HG02840 (cell line): ENCODE data around the gene OSBPL10.

Source experiments
- ATAC-seq: cut with Tn5 transposase; IDR thresholded peaks from one replicate; pipeline ENCODE4 v1.9.1; 2021; ENCODE audit warnings: mild to moderate bottlenecking, moderate library complexity, moderate number of reproducible peaks; ENCODE audit not compliant: unreplicated experiment, low FRiP score

OSBPL10 gene

DNA sequence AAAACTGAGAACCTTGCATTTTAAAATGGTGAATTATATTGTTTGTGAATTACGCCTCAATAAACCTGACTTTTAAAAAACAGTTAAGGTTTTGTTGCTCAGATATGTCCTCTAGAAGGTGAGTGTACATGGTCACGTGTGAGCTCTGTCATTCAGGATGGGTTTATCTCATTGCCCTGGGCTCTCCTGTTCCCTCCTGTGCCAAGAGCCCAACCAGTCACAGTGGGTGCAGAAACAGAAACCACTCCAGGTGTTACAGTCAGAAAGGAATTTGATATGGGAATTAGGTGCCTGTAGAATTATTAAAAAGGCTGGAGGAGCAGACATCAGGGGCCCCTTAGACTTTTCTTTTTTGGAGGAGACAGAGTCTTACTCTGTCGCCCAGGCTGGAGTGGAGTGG lies 252.0 kb downstream of the OSBPL10 start:
- ATAC-seq = no peak

DNA sequence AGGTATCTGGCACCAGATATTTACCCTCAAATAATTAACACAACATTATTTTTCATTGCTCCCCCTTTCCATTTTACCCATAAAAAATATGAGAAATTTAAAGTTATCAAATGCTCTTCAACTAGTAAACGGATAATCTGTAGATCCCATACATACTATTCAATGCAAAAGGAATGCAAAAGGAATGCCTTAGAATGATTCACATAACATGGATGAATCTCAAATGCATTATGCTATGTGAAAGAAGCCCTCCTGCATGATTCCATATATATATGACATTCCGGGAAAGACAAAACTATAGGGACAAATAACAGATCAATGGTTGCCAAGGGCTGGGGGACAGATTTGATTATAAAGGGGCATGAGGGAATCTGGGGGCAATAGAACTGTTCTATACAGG lies 252.7 kb downstream of the OSBPL10 start:
- ATAC-seq = no peak

DNA sequence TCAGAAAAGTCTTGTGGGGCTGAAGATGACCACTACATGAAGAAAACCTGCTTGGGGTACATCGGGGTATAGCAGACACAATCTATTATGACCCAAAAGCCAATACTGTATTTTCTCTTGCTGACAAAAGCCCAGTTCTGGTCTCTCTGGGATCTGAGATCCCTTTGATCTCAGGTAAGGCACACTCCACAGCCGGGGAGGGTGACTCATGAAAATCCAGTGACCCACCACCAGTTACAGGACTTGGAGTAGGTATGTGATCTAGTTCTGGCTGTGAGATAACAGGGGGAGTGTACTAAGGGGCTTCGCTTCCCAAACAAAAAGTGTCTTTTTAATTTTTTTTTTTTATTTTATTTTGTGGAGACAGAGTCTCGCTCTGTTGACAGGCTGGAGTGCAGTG lies 255.1 kb downstream of the OSBPL10 start:
- ATAC-seq = no peak

DNA sequence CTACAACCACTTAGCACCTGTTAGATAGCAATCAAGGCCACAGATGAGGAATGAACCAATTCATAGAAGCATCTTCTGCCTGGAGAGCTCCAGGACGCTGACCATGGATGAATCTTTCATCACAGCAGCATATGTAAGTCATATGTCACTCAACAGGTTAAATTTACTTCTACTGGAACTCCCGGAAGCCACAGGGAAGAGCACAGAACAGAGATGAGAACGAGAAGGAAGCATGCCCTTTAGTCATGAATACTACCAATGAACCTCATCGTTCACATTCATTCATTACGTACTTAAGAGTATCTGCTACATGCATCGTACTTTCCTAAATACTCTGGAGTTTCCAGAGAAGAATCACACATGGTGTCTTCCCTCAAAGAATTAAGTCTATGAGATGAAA lies 255.5 kb downstream of the OSBPL10 start:
- ATAC-seq = no peak

DNA sequence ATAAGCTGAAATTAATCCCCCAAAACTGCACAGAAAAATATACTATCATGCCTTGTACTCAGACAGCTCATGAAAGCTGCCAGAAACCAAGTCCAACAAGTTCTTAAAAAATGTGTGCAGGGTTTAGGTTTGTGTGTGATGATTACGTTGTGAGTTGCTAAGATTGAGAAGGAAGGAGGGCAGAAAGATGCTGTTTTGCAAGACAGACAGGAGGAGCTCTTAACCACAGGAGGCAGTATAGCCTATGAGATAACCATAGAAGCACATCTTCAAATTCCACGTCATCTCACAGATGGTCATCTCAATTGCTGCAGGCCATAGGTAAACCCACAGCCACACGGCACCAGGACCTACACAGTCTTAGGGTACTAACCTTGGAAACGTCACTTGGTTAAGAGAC lies 256.4 kb downstream of the OSBPL10 start:
- ATAC-seq = no peak

DNA sequence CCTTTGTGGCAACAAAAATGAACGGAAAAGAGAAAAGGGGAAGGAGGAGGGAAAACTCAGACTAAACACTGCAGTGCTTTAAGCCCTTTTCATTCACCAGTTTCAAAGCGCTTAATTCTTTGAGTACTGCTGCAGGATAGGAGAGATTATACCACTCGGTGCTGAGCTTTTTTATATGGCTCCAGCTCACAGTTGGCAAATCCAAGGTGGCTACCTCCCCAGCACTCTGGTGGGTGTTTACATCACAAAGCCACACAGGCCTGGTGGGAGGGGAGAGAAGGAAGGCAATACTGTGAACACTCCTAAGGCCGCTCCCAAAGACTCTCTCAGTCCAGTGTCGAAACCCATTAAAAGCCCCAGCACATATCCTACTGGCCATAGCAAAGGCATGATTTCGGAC lies 256.9 kb downstream of the OSBPL10 start:
- no peak for ATAC-seq

DNA sequence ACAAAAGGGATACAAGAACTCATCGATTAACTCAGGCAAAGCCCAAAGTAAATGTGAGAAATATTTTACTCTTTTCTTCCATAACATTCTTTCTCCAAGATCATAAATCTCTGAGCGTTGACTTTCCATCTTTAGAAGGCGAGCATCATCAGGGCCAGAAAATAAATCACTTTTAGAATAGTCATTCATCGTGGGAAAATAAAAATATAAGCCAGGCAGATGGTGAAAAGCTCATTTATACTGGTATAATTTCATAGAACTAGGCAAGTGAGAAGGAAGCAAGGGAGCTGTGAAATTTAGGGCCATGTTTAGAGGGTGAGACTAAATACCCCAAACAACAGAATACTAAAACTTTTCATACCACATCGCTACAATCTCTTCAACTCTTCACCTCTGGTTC lies 257.4 kb downstream of the OSBPL10 start:
- ATAC-seq = no peak

DNA sequence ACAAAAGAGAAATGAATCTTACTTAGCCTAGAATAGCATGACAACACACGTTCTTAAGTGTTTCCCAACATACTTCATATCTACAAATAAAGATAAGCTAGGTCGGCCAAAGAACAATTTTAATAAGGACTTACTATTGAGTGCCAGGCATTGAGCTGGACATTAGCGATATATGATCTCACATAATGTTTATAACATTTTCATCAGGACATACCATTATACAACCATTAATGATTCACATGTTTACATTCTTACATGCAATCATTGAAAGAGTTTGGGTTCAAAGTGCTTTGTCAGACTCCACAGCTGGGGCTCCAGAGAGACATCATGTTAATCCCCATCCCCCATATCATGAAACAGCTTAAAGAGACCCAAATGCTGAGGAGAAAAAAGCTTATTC lies 259.4 kb downstream of the OSBPL10 start:
- ATAC-seq = no peak

DNA sequence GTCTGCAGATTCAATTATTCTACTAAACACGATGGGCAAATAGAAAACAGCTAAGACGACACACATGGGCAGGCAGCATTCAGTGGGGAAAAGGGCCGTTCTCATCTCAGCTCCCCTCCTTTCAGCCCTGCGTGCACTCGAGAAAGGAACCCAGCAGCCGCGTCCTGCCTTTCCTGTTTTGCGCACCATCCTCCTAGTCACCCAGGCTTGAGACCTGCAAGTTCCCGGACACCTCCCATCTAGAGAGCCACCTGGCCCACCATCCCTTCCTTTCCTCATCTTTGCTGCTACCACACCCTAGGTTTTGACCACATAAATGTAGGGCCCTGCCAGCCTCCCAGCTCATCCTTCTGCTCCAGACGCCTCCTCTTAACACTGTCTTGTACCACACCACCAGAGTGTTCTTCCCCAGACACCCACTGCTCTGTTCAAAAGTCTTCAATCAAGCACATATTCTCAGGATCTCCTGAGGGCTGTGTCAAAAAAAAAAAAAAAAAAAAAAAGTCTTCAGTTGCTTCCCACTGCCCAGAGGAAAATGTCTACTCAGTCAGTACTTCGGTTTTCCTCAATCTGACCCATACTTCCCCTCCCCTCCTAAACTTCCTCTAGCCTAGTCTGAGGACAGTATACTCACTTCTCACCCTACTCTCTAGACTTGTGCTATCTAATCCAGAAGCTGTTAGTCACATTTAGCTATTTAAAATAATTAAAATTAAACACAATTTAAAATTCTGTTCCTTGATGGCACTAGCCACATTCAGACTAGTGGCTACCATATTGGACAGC lies 266.4 kb downstream of the OSBPL10 start:
- no peak for ATAC-seq

DNA sequence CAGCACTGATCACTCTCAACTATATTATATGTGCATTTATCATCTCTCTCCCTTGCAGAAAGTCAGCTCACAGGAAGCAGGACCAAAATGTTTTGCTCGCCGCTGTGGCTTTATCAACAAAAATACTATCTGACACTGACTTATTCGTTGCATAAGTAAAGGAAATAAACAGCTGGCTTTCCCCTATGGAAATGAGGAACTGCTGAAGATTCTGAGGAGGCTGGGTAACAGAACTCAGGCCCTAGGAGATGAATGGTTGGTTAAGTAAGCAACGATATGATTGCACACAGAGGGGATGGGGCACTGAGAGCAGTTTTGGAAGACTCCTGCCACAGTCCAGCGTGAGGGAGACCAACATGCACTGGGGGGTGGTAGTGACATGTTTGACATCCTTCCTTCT lies 267.2 kb downstream of the OSBPL10 start:
- no peak for ATAC-seq

DNA sequence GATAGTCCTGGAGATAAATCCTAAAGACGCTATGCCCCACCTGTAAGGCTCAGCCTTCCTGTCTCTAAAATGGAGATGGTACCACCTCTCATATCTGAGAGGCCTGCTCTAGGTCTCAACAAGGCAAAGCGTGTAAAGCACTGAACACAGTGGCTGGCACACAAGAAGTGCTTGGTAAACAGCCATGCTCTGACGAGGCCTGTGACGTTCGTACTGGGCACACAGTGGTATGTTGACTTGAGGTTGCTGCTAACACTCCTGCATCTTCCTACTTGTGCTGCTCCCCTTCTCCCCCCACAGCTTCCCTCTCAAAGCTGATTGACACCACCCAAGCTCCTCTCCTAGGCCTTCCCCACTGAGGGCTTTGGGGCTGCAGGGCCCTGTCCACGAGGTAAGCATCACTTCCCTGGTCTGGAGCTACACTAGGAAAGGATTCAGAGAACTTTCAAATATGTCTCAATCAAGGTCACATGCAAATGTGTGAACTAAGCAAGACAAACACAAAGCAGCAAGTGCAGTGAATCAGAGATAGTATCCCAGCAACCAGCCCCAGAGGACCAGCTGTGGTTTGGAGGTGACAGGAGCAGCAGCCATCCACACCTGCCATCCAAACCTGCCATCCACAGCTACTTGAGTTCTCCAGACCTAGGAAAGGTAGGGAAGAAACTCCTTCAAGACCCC lies 270.8 kb downstream of the OSBPL10 start:
- no peak for ATAC-seq

DNA sequence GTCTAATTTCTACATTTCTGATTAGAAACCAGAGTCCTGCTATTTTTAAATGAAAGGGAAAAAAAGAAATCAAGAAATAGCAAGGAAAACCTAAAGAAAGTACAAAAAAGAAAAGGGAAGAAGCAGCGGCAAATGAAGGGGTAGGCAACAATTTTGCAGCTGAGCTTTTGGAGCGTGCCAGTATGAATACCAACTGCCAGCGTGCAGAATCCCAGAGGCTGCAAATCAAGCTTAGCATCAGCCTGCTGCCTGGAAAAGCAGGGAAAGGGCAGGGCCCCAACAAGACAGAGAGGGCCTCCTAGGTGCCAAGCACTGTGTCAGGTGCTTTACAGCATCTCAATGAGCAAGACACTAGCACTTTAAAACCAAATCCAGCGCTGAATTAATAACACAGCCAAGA lies 271.5 kb downstream of the OSBPL10 start:
- no peak for ATAC-seq

DNA sequence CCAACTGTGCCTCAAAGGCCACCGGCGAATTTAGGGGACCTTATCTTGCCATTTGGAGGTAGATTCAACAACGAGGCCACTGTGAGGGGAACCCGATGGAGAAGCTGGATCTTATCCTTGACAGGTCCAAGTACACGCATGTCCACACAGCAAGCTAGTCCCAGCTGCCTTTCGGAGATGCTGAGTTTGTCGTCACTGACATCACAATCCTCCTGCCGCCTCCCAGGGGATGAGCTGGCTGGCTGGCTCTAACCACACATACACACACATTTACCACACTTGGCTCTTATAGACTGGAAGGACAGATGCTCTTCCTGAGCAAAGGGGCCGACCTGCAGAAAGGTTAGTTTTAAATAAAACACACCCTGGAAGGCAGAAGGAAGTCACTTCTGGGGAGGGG lies 272.1 kb downstream of the OSBPL10 start:
- ATAC-seq = no peak

DNA sequence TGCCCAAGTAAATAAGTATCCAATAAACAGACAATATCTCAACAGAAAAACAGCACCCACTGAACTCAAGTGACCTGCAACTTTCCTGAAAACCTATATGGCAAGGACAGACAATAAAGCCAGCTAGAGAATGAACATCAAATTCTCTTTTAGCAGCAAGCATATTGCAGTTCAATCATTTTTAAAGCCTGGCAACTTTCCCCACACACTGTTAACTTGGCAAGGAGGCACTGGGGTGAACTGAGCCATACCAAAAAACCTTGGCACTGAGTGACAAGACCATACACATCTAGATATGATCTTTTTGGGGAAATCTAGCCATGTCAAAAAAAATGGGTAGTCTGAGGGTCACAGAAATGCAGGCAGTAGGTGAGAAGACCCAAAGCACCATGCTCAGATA lies 273.8 kb downstream of the OSBPL10 start:
- no peak for ATAC-seq

DNA sequence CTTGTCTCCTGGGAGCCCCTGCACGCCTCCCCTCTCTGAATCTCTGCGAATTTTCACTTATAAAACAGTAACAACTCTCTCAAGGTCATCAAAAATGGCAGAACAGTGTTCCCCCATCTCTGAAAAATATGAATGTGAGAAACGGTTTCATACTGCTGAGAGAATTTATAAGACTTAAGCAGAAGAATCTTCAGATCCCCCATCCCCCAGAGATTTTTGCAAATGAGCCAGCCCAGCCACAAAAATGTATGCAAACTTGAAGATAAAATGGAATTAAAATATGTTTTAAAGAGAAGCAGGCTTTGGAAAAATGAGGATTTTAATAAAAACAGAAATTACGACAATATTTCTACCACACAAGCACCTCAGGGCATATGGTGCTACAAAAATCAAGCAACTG lies 275.3 kb downstream of the OSBPL10 start:
- ATAC-seq = no peak

DNA sequence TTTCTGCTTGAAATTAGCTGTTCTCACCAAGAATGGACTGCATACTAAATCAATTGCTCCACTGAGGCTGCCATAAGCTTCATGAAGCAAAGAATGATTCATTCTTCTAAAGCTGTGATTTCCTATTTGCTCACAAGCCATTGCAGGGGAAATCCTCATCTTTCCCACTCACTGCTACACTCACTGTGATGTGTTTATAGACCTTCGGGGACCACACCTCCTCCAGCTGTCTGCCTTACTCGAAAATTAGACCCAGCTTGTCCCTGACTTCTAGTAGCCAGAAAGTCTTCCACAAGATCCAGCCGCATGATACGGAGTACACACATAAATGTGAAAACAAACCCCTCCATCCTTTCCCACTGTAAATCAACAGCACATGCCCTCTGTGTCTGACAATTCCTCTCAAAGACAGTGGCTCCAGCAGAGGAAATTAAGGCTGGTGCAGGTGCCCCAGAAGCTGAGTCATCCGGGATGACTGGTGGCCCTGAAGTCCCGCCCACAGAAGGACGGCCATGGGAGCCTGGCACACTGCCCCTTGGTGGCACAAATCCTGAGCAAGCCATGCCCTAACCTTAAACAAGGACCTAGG lies 276.4 kb downstream of the OSBPL10 start:
- no peak for ATAC-seq

DNA sequence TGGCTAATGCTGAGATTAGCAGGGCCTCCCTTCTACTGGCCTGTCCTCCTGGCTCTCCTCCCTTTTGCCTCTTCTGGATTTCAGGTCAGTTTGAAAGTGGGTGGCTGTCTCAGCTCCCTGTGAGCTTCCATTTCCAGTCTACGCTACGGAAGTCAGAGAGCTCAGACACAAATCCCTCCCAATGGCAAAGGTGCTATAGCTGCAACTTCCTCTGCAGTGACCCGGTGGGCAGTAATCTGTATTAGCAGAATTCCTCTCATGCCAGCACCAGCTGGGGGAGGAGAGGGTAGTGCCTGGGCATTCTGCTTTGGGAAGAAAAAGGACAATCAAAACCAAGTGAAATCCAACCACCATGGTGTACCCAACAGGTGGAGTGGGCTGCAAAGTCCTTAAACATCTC lies 276.9 kb downstream of the OSBPL10 start:
- no peak for ATAC-seq

DNA sequence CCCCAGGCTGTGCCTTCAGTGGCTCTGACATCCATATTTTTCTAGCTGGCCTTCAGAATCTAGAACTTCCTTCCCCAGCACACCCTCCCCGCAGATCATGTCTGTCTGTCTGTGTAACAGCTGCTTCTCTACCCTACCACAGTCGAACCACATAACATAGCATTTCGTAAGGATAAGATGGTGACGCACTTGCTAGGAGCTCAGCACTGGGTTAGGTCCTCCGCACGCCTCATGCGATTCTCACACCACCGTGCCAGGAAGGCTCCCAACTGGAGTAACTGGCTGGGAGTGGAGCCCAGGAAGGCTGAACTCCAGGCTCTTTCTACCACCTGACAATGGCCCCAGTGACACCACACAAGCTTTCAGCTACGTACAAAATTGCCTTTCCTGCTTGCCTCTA lies 279.8 kb downstream of the OSBPL10 start:
- no peak for ATAC-seq

DNA sequence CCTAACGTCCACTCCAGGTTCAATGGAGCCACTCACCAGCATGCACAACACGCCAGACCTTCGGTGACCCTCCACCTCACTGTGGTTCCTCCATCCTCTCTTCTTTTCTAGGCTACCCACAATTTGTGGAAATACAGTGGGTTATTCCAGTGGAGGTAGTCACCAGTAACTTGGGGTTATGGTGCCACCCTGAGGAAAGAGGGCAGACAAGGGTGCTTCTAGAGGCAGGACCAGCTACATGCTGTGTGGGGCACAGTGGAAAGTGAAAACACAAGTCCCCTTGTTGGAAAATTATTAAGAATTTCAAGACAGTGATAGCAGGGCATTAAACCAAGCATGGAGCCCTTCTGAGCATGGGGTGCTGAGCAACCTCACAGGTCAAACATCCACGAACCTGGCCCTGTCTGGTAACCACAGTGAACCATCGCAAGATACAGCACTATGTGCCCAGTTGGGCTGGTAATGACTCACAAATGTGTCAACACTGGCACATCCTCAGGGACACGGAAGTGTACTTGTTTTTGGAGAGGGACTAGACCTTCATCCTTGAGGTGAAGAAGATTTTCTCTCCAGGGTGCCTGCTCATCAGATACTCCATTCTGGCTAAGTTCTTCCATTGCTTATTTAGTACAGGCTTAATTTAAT lies 281.6 kb downstream of the OSBPL10 start:
- no peak for ATAC-seq

DNA sequence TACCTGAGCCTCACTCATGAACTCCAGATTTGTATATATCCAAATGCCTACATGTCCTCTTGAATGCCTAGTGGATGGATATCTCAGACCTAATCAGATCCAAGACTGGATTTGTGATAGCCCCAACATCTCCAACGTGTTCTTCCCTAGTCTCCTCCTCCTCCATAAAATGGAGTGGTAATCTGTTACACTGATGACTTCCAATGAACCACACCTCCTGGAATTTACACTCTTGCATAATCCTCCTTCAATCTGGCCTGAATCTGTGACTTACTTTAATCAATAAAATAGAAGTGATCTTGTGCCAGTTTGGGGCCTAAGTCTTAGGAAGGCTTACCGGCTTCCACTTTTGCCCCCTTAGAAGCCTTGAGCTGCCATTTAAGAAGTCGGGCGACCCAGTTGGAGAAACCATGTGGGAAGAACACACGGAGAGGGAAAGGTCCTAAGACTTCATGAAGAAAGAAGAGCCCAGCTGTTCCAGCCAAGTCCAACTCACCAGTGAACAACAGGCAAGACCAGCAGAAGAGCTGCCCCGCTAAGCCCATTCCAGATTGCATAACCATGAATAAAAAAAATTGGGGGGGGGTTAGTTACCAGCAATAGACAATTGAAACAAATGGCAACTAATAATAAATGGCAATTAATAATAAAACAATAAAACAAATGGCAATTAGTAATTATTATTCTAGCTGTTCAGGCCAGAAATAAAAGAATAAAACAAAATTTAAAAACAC lies 284.1 kb downstream of the OSBPL10 start:
- no peak for ATAC-seq

DNA sequence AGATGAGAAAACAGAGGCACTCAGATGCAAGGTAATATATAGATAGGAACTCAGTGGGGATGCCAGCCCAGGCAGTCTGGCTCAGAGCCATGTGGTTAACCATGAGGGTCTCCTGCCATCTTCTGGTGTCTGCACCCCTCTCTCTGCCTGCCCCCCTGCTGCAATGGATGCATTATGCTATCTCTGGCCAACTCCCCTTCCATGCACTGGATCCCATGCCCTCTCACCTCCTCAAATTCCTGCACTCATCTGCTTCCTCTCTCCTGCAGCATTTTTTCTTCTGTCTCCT lies 285.1 kb downstream of the OSBPL10 start:
- no peak for ATAC-seq
